Fibroblast of peridontal ligament (primary cell): ENCODE measurements around the gene GDPD3.
"Not testable (repeated sequence)": the region's sequence is repeated elsewhere in the genome, so short reads cannot be mapped to it uniquely, and the experiment has no call there.

Experiments used
- DNase-seq: peaks from one replicate; pipeline ENCODE4 v3.0.0-alpha.2; 2010; ENCODE audit errors: extremely low read depth

GDPD3 gene

DNA sequence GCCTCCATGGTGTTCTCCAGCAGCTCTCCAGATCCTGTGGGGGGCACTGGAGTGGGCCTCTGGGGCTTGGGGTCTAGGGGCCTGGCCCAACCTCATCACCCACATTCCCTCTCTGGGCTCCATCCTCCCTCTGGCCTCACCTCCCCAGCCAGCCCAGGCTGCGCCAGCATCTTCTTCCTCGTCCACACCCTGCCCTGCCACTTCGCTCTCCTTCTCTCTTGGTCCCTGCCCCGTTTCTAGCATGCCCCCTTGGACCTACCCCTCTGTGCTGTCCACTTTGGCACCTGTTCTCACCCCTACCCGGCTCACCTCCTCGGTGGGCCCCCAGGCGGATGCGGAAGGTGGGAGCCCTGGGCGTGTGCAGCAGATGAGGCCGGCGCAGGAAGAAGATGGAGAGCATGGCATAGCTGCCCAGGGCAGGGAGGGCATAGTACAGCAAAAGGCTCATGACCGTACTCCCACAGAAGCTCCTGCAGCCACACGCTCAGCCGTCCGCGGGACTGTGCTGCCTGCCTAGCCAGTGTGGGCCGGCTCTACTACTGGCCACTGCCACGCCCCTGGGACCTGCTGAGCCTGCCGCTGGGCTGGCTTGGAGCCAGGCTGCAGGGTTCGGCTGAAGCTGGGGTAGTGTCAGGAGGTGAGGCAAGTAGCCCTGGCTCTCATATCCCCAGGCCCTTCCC lies at the start of gene GDPD3:
Gene GDPD3, minus strand, starts transcription at position 507 of the 680 bp plus-strand sequence. Its CDS starts 59 bp downstream, at position 448.
- DNase-seq, result no peak

DNA sequence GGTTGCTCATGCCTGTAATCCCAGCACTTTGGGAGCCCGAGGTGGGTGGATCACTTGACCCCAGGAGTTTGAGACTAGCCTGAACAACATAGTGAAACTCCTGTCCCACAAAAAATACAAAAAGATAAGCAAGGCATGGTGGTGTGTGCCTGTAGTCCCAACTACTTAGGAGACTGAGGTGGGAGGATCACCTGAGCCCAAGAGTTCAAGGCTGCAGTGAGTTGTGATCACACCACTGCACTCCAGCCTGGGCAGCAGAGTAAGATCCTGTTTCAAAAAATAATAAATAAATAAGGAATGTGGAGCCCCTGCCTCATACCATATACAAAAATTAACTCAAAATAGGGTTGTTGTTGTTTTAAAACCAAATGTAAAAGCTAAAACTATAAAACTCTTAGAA lies 43.9 kb upstream of the GDPD3 start:
- DNase-seq, result no peak

- no peak for DNase-seq
These were observed 41.9 kb upstream of the GDPD3 start for GRCh38 chr16:30155188-30155587.

GRCh38 chr16:30152517-30152916 lies 39.2 kb upstream of the GDPD3 start:
- DNase-seq, result no peak

DNA sequence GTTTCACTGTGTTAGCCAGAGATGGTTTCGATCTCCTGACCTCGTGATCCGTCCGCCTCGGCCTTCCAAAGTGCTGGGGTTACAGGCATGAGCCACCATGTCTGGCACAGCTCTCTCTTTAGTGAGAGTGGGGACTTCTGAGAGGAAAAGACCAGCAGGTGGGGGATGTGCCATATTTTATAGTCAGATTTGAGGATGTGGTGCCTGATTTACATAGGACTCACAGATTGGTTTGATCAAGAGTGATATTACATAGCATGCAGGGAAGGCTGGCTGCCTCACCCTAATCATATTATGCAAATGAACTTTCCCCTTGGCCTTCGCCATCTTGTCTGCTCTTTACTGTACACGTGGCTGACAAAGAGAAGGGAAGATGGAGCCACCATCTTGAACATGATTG lies 37.8 kb upstream of the GDPD3 start:
- DNase-seq, result no peak

DNA sequence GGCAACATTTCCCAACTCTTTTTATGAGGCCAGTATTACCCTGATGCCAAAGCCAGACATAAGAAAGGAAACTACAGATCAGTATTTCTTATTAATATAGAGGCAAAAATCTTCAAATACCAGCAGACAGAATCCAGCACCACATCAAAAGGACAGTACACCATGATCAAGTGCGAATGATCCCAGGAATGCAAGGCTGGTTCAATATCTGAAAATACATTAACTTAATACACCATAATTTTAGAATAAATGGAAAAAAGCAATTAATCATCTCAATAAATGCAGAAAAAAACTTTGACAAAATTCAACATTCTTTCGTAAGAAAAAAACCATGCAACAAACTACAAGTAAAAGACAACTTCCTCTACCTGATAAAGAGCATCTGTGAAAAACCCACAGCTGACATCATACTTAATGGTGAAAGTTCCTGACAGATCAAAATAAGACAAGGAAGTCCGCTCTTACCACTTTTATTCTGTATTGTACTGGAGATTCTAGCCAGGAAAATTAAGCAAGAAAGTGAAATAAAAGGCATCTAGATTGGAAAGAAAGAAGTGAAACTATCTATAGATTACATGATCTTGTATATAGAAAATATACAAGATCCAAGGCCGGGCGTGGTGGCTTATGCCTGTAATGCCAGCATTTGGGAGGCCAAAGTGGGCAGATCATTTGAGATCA lies 36.1 kb upstream of the GDPD3 start:
- DNase-seq, result no peak

- no peak for DNase-seq
These were observed 34.6 kb upstream of the GDPD3 start for GRCh38 chr16:30147843-30148510.

DNA sequence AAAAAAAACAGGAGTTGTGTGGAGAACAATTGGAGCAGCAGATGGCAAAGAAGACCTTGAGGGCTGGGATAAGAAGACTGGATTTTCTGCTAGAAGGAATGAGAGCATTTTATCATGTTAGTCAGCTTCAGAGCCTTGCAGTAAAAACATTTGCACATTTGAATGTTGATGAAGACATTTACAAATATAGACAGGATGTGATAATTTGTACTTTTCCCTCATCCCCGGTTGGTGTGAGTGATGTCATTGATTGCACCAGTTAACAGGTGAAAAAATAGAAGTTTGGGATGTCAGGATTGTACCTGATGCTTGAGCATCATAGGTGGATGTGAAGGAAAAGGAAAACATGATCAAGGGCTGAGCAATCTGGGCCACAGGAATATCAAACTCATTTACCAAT lies 32.3 kb upstream of the GDPD3 start:
- no peak for DNase-seq

- no peak for DNase-seq
These were observed 31.6 kb upstream of the GDPD3 start for GRCh38 chr16:30144917-30145316.

- DNase-seq, result no peak
These were observed 30.7 kb upstream of the GDPD3 start for GRCh38 chr16:30144017-30144416.

GRCh38 chr16:30143347-30143702 lies 30.0 kb upstream of the GDPD3 start:
- no peak for DNase-seq

DNA sequence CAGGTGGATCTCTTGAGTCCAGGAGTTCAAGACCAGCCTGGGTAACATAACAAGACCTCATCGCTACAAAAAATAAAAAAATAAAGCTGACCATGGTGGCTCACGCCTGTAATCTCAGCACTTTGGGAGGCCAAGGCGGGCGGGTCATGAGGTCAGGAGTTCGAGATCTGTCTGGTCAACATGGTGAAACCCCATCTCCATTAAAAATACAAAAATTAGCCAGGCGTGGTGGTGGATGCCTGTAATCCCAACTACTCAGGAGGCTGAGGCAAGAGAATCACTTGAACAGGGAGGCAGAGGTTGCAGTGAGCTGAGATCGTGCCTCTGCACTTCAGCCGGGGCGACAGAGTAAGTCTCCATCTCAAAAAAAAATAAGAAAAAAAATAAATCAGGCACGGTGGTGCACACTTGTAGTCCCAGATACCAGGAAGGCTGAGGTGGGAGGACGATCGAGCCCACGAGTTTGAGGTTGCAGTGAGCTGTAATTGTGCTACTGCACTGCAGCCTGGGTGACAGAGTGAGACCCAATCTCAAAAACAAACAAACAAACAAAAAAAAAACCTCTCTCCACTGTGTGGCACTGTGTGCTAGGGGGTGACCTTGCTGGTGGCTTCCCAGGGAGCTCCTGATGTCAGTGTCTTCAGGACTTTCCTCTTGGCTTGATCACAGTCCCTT lies 29.5 kb upstream of the GDPD3 start:
- no peak for DNase-seq

DNA sequence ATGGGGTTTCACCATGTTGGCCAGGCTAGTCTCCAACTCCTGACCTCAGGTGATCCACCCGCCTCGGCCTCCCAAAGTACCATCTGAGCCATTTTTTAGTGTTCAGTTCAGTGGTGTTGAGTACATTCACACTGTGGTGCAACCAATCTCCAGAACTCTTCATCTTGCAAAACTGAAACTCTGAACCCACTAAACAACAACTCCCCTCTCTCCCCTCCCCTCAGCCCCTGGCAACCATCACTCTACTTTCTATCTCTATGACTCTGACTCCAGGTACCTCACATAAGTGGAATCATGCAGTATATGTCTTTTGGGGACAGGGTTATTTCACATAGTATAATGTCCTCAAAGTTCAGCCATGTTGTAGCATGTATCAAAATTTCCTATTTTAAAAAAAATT lies 28.4 kb upstream of the GDPD3 start:
- DNase-seq, result no peak

GRCh38 chr16:30139583-30140481 lies 26.5 kb upstream of the GDPD3 start:
- no peak for DNase-seq

DNA sequence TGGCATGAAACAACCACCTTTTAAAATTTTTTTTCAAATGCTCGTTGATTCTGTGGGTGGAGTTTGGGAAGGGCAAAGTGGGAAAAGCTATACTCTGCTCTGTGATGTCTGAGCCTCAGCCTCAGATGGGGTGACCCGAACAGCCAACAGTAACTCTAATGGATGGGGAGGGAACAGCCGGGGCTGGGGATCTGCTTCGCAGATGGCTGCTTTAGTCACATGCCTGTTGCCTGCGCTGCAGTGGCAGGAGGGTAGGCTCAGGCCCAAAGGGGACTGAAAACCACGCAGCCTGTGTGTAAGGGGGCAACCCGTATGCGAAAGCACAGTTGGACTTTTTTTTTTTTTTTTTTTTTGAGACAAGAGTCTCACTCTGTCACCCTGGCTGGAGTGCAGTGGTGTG lies 24.6 kb upstream of the GDPD3 start:
- DNase-seq, result no peak

GRCh38 chr16:30136971-30137605 lies 23.8 kb upstream of the GDPD3 start:
- DNase-seq, result no peak

DNA sequence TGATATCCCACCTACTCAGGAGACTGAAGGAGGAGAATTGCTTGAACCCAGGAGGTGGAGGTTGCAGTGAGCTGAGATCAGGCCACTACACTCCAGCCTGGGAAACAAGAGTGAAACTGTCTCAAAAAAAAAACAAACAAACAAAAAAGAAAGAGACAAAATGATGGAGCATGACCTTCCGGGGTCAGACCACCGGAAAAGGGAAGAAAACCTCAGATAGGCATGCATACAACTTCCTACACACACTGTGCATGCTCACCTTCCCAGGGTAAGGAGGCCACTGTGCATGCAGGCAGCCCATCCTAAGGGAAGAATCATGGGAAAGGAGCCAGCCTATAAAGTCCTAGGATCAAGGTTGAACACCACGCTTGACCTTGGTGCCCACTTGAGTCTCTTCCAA lies 19.3 kb upstream of the GDPD3 start:
- DNase-seq, result no peak

DNA sequence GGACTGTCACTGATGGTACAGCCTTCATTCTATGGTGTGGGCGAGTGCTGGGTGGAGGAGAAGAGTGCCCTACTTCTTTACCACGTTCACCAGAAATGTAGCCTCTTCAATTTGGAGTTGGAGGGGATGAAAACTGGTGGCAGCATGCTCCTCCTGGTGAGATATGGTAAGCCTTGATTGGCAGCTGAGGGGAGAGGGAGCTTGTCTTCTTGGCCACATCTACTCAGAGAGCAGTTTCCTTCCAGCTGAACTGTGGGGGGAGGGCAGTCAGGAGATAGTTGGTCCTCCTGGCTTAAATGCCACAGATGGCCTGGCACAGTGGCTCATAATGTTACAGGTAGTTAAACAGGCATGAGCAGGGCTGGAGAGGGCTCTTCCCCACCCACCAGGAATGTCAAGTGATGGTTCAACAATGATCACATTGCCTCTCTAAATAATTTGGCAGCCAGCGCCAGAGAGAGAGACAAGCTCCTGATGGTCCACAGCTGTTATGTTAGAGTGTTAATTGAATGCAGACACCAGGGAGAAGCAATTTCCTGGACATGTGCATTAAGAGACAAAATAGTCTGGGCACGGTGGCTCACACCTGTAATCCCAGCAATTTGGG lies 18.6 kb upstream of the GDPD3 start:
- DNase-seq, result no peak

DNA sequence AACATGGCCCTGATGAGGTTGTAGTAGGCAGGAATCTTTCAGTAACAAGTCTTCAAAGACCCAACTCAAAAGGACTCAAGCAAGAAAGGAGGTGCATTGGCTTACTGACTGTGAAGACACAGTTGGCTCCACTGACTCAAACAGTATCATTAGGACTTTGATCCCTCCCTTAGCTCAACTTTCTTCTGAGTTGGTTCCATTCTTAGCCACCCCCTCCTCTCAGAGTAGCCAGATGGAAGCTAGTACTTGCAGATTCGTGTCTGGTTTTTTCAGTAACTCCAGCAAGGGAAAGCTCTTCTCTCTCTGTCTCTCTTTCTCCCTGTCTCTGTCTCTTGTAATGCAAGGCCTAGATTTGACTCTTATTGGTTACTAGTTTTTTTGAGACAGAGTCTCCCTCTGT lies 14.7 kb upstream of the GDPD3 start:
- no peak for DNase-seq

DNA sequence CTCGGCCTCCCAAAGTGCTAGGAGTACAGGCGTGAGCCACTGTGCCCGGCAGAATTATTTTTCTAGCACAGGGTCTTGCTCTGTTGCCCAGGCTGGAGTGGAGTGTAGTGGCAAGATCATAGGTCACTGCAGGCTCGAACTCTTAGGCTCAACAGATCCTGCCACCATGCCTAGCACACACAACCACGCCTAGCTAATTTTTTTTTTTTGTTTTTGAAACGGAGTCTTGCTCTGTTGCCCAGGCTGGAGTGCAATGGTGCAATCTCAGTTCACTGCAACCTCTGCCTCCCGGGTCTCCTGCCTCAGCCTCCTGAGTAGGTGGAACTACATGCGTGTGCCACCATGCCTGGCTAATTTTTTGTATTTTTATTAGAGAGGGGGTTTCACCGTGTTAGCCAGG lies 12.4 kb upstream of the GDPD3 start:
- not testable (repeated sequence) for DNase-seq

DNA sequence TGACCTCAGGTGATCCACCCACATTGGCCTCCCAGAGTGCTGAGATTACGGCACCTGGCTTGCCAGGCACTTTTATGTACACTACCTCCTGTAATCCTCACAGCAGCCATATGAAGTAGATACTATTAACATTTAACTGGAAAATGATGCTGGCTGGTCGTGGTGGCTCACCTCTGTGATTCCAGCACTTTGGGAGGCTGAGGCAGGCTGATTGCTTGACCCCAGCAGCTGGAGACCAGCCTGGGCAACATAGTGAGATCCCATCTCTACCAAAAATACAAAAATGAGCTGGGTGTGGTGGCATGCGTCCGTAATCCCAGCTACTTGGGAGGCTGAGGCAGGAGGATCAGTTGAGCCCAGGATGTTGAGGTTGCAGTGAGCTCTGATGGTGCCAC lies 11.6 kb upstream of the GDPD3 start:
- no peak for DNase-seq
